HG02884 (cell line): ENCODE measurements around the gene TIGD1.

Experiments
- ATAC-seq: cut with Tn5 transposase; IDR thresholded peaks from one replicate; pipeline ENCODE4 v1.9.1; 2021; ENCODE audit warnings: mild to moderate bottlenecking, moderate library complexity; ENCODE audit not compliant: unreplicated experiment

Gene TIGD1

GRCh38 chr2:232502911-232503808 is 47.2 kb downstream of the TIGD1 start:
- no peak for ATAC-seq

- ATAC-seq: no peak
Observed at GRCh38 chr2:232502511-232502910, 47.8 kb downstream of the TIGD1 start.

- no peak for ATAC-seq
Observed at GRCh38 chr2:232501794-232502390, 48.5 kb downstream of the TIGD1 start.

- ATAC-seq: no peak
Observed at GRCh38 chr2:232501331-232501771, 49.0 kb downstream of the TIGD1 start.

- no peak for ATAC-seq
Observed at GRCh38 chr2:232498452-232498851, 51.9 kb downstream of the TIGD1 start.
